Measurements from ENCODE around the gene GPR152. TPM values are rescaled to one million over a fixed set of nuclear protein-coding genes. Genes with fewer than 3 reads are reported as not detected.

GPR152 gene
- total RNA-seq, 1 experiment from 2014 or later, result not detected

DNA sequence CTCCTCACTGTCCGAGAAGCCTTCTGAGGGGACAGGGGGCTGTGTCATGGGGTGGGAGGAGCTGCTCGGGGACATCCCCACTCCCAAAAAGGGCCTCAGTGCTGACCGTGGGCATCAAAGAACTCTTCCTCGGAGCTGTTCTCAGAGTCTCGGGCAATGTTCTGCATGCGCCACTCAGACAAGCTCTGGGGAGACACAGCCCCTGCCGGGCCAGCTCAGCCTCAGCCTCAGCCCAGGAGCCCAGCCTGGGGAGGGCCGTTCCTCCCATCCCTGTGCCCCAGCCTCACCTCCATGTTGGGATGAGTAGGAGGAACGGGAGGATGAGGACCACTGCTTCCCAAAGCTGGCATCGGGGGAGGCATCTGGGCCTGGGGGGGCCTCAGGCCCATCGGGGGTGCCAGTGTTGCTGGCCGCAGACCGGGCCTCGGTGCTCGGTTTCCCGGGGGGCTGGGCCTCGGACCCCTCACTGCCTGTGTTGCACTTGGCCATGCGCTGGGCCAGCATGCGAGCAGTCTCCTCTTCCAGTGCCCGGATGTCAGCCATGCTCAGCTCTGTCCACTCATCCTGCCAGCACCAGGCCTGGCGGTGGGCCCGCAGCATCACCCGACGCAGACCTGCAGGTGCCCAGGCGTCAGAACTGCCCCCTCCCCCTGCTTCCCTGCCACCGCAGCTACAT is 47.4 kb upstream of the GPR152 start:
- peaks cover 56% of the 10 kb centered on the region for H3K36me3 Mint-ChIP-seq (ENCODE audit: insufficient read depth, unreplicated experiment)

GRCh38 chr11:67498544-67498972 is 46.0 kb upstream of the GPR152 start:
- Mint-ChIP-seq H3K9me3 (ENCODE audit: low read depth, unreplicated experiment) (no peaks in the 10 kb centered on the region), H3K27ac (ENCODE audit: unreplicated experiment) (no peak overlapping the region), H3K27me3 (ENCODE audit: unreplicated experiment) (no peaks in the 10 kb centered on the region), H3K4me3 (ENCODE audit: low read depth, unreplicated experiment) (no peak overlapping the region), H3K36me3 (ENCODE audit: insufficient read depth, unreplicated experiment) (peaks cover 53% of the 10 kb centered on the region), H3K4me1 (ENCODE audit: low read depth, unreplicated experiment) (no peaks in the 10 kb centered on the region)
- DNase-seq, result no peak
- TF ChIP-seq, protein P1, sequence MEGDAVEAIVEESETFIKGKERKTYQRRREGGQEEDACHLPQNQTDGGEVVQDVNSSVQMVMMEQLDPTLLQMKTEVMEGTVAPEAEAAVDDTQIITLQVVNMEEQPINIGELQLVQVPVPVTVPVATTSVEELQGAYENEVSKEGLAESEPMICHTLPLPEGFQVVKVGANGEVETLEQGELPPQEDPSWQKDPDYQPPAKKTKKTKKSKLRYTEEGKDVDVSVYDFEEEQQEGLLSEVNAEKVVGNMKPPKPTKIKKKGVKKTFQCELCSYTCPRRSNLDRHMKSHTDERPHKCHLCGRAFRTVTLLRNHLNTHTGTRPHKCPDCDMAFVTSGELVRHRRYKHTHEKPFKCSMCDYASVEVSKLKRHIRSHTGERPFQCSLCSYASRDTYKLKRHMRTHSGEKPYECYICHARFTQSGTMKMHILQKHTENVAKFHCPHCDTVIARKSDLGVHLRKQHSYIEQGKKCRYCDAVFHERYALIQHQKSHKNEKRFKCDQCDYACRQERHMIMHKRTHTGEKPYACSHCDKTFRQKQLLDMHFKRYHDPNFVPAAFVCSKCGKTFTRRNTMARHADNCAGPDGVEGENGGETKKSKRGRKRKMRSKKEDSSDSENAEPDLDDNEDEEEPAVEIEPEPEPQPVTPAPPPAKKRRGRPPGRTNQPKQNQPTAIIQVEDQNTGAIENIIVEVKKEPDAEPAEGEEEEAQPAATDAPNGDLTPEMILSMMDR (IDR thresholded peaks at IDR 0.05; ENCODE audit: unreplicated experiment), result no peak
- intact Hi-C loops (cut with micrococcal nuclease; ENCODE audit: unreplicated experiment), result no loop called here
- BruUV-seq (replicated peaks), result no TSS peak
- CTCF ChIA-PET, result no interaction called here

More for the DNA sequence above, 47.4 kb upstream of the GPR152 start:
- CTCF ChIA-PET, result no interaction called here
- intact Hi-C loops (cut with micrococcal nuclease; ENCODE audit: unreplicated experiment), result loop anchor here (10.0 kb wide), 2 partner anchors 75 to 145 kb away; partner anchors contain the start of genes POLD4 and RPS6KB2
- no peaks in the 10 kb centered on the region for H3K9me3 Mint-ChIP-seq (ENCODE audit: low read depth, unreplicated experiment)
- BruUV-seq (replicated peaks), result no TSS peak
- H3K4me1 Mint-ChIP-seq (ENCODE audit: low read depth, unreplicated experiment), result no peaks in the 10 kb centered on the region
- H3K27ac Mint-ChIP-seq (ENCODE audit: unreplicated experiment), result no peak overlapping the region
- no peaks in the 10 kb centered on the region for H3K27me3 Mint-ChIP-seq (ENCODE audit: unreplicated experiment)
- DNase-seq, result no peak
- H3K4me3 Mint-ChIP-seq (ENCODE audit: low read depth, unreplicated experiment), result no peak overlapping the region
- TF ChIP-seq, protein P1 (IDR thresholded peaks at IDR 0.05; ENCODE audit: unreplicated experiment), result no peak

GRCh38 chr11:67497656-67498291 is 45.2 kb upstream of the GPR152 start:
- intact Hi-C loops (cut with micrococcal nuclease; ENCODE audit: unreplicated experiment), result no loop called here
- no peak for DNase-seq
- Mint-ChIP-seq H3K9me3 (ENCODE audit: low read depth, unreplicated experiment) (no peaks in the 10 kb centered on the region), H3K4me1 (ENCODE audit: low read depth, unreplicated experiment) (no peaks in the 10 kb centered on the region), H3K36me3 (ENCODE audit: insufficient read depth, unreplicated experiment) (peaks cover 54% of the 10 kb centered on the region), H3K27me3 (ENCODE audit: unreplicated experiment) (no peaks in the 10 kb centered on the region), H3K27ac (ENCODE audit: unreplicated experiment) (peak overlapping the region; percentile 27), H3K4me3 (ENCODE audit: low read depth, unreplicated experiment) (no peak overlapping the region)
- CTCF ChIA-PET, result no interaction called here
- TF ChIP-seq, protein P1 (IDR thresholded peaks at IDR 0.05; ENCODE audit: unreplicated experiment), result no peak
- no TSS peak for BruUV-seq (replicated peaks)

- intact Hi-C loops (cut with micrococcal nuclease; ENCODE audit: unreplicated experiment), result no loop called here
- Mint-ChIP-seq H3K4me3 (ENCODE audit: low read depth, unreplicated experiment) (no peak overlapping the region), H3K27me3 (ENCODE audit: unreplicated experiment) (no peaks in the 10 kb centered on the region), H3K36me3 (ENCODE audit: insufficient read depth, unreplicated experiment) (peaks cover 63% of the 10 kb centered on the region), H3K4me1 (ENCODE audit: low read depth, unreplicated experiment) (no peaks in the 10 kb centered on the region), H3K27ac (ENCODE audit: unreplicated experiment) (no peak overlapping the region), H3K9me3 (ENCODE audit: low read depth, unreplicated experiment) (no peaks in the 10 kb centered on the region)
- no peak for DNase-seq
- TF ChIP-seq, protein P1 (IDR thresholded peaks at IDR 0.05; ENCODE audit: unreplicated experiment), result no peak
- BruUV-seq (replicated peaks), result no TSS peak
- CTCF ChIA-PET, result no interaction called here
These were observed 43.6 kb upstream of the GPR152 start for GRCh38 chr11:67496113-67496512.
